IMR-90 (cell line): ENCODE results near the gene OR7G3. TPM values are rescaled to one million over a fixed set of nuclear protein-coding genes. Genes with fewer than 3 reads are reported as not detected.

Experiments used
- ATAC-seq: fragments of 200-7000 bp; cut with Tn5 transposase; 2 replicates; pipeline ENCODE4 v1.9.1; 2020; ENCODE audit warnings: low read depth, mild to moderate bottlenecking, moderate library complexity
- BruUV-seq: library from RNA; stranded (reverse); fragments of 400-500 nt; replicated peaks from 2 replicates; lab custom pipeline; 2021; lab: Mats Ljungman, UMichigan
- CTCF ChIA-PET: fragments of 300-600 bp; formaldehyde crosslinking; extraction: SDS; loops from one replicate; lab custom pipeline; 2021; ENCODE audit warnings: antibody characterized with exemption; lab: Yijun Ruan, JAX
- POLR2A ChIA-PET: fragments of 300-600 bp; sonication (Branson Sonifier 250); formaldehyde crosslinking; loops from one replicate; lab custom pipeline; 2022; ENCODE audit warnings: antibody characterized with exemption; ENCODE audit not compliant: unreplicated experiment; lab: Charles Lee
- DNase-seq: peaks from one replicate; pipeline ENCODE4 v3.0.0; 2013
- H2AFZ ChIP-seq: replicated peaks from 2 replicates; pipeline ENCODE3; 2013; ENCODE audit warnings: low read length, mild to moderate bottlenecking; ENCODE audit not compliant: poor library complexity
- H2AK5ac ChIP-seq: 2 replicates; pipeline ENCODE4 v1.6.1; 2013; ENCODE audit warnings: low read depth, low read length, inconsistent platforms
- H2AK9ac ChIP-seq: replicated peaks from 2 replicates; pipeline ENCODE3; 2013; ENCODE audit warnings: mild to moderate bottlenecking, low read depth, low read length, moderate library complexity; ENCODE audit not compliant: poor library complexity
- H2BK120ac ChIP-seq: 2 replicates; pipeline ENCODE4 v1.6.1; 2013; ENCODE audit warnings: low read depth, low read length, inconsistent platforms
- H2BK15ac ChIP-seq: 3 replicates; pipeline ENCODE4 v1.6.1; 2013; ENCODE audit warnings: low read depth, low read length, inconsistent platforms
- H2BK20ac ChIP-seq: 2 replicates; pipeline ENCODE4 v1.6.1; 2013; ENCODE audit warnings: low read depth, mild to moderate bottlenecking, inconsistent platforms, low read length, moderate library complexity
- H2BK5ac ChIP-seq: 2 replicates; pipeline ENCODE4 v1.6.1; 2013; ENCODE audit warnings: mild to moderate bottlenecking, low read depth, low read length, inconsistent platforms; ENCODE audit not compliant: poor library complexity, severe bottlenecking
- H3K14ac ChIP-seq: replicated peaks from 2 replicates; pipeline ENCODE4 v1.6.1; 2013; ENCODE audit warnings: low read depth, low read length, inconsistent platforms
- H3K18ac ChIP-seq: 2 replicates; pipeline ENCODE4 v1.6.1; 2013; ENCODE audit warnings: low read depth, low read length, control low read depth
- H3K23ac ChIP-seq: 2 replicates; pipeline ENCODE4 v1.6.1; 2013; ENCODE audit warnings: low read depth, low read length, inconsistent platforms
- H3K27ac ChIP-seq: 2 replicates; pipeline ENCODE4 v1.5.1; 2013; ENCODE audit warnings: mild to moderate bottlenecking, control low read depth, low read length; ENCODE audit not compliant: insufficient read depth
- H3K27me3 ChIP-seq: 2 replicates; pipeline ENCODE4 v1.6.1; 2013; ENCODE audit warnings: low read length; ENCODE audit not compliant: control insufficient read depth, insufficient read depth
- H3K36me3 ChIP-seq: 2 replicates; pipeline ENCODE4 v1.6.1; 2013; ENCODE audit warnings: low read length, mixed read lengths; ENCODE audit not compliant: control insufficient read depth, insufficient read depth
- H3K4ac ChIP-seq: 2 replicates; pipeline ENCODE4 v1.6.1; 2013; ENCODE audit warnings: low read depth, low read length, inconsistent platforms
- H3K4me1 ChIP-seq: 2 replicates; pipeline ENCODE4 v1.6.1; 2013; ENCODE audit warnings: low read length, mixed read lengths; ENCODE audit not compliant: control insufficient read depth, insufficient read depth
- H3K4me2 ChIP-seq: 2 replicates; pipeline ENCODE4 v1.6.1; 2013; ENCODE audit warnings: low read depth, mild to moderate bottlenecking, control low read depth, low read length, moderate library complexity
- H3K4me3 ChIP-seq: 2 replicates; pipeline ENCODE4 v1.5.1; 2013; ENCODE audit warnings: low read depth, mild to moderate bottlenecking, control low read depth, low read length, moderate library complexity; ENCODE audit not compliant: insufficient read depth
- H3K56ac ChIP-seq: 2 replicates; pipeline ENCODE4 v1.6.1; 2013; ENCODE audit warnings: low read length, inconsistent platforms; ENCODE audit not compliant: insufficient read depth; ENCODE audit errors: extremely low read depth
- H3K79me1 ChIP-seq, 2 experiments: 2 replicates each; pipeline ENCODE4 v1.6.1; 2013; ENCODE audit warnings: low read length in 2 of 2, inconsistent platforms in 1 of 2, low read depth in 1 of 2
- H3K9ac ChIP-seq: 2 replicates; pipeline ENCODE4 v1.6.1; 2013; ENCODE audit warnings: low read depth, low read length, control low read depth
- H3K9me1 ChIP-seq: 2 replicates; pipeline ENCODE4 v1.6.1; 2013; ENCODE audit warnings: low read length, inconsistent platforms; ENCODE audit not compliant: insufficient read depth
- H3K9me3 ChIP-seq: 2 replicates; pipeline ENCODE4 v1.6.1; 2013; ENCODE audit warnings: low read length; ENCODE audit not compliant: control insufficient read depth, insufficient read depth
- H4K20me1 ChIP-seq: 2 replicates; pipeline ENCODE4 v1.6.1; 2013; ENCODE audit warnings: low read length, inconsistent platforms; ENCODE audit not compliant: insufficient read depth
- H4K5ac ChIP-seq: 2 replicates; pipeline ENCODE4 v1.6.1; 2013; ENCODE audit warnings: mild to moderate bottlenecking, low read depth, low read length, control low read depth
- H4K8ac ChIP-seq, 2 experiments: 2 replicates each; pipeline ENCODE4 v1.6.1; 2013; ENCODE audit warnings: low read depth in 2 of 2, low read length in 2 of 2, control low read depth in 1 of 2, inconsistent platforms in 1 of 2
- H4K91ac ChIP-seq: 2 replicates; pipeline ENCODE4 v1.6.1; 2013; ENCODE audit warnings: low read depth, low read length, inconsistent platforms; ENCODE audit not compliant: insufficient read depth
- BHLHE40 ChIP-seq: fragments of 150-350 bp; IDR thresholded peaks from 2 replicates; pipeline ENCODE4 v1.6.1; 2016; ENCODE audit warnings: mild to moderate bottlenecking, low read depth, low read length
- NFE2L2 ChIP-seq: fragments of 150-350 bp; IDR thresholded peaks from 2 replicates; pipeline ENCODE4 v1.6.1; 2016; ENCODE audit warnings: low read depth, mild to moderate bottlenecking, low read length
- RAD21 ChIP-seq: IDR thresholded peaks from 2 replicates; pipeline ENCODE4 v1.6.1; 2012; ENCODE audit warnings: low read length, improper control_type of control experiment
- RFX5 ChIP-seq: IDR thresholded peaks from 2 replicates; pipeline ENCODE4 v1.8.0; 2012; ENCODE audit warnings: low read depth, mild to moderate bottlenecking, low read length, moderate library complexity
- WGBS, 2 experiments: methylation state at CpG; one replicate each; pipeline versions ENCODE4 v1.1.5 to v1.1.7; 2013; ENCODE audit warnings: missing lambda C conversion rate in 2 of 2; ENCODE audit not compliant: insufficient read length in 1 of 2; ENCODE audit errors: extremely low coverage in 2 of 2; 5-methylcytosine and 5-hydroxymethylcytosine counted together
- dilution Hi-C: fragments of 300-500 bp; cut with HindIII; formaldehyde crosslinking; loops from one replicate; pipeline ENCODE4 v1.14.3; 2018; ENCODE audit warnings: low sequenced_read_pairs; ENCODE audit not compliant: unreplicated experiment
- in situ Hi-C: fragments of 300-500 bp; cut with MboI; formaldehyde crosslinking; loops from 3 replicates; pipeline ENCODE4 v1.14.3; 2019; ENCODE audit warnings: low sequenced_read_pairs, inconsistent platforms, mixed read lengths
- intact Hi-C: fragments of 100-400 bp; cut with micrococcal nuclease; formaldehyde crosslinking; loops from 2 replicates; pipeline ENCODE4 v1.10.0; 2022
- polyA plus RNA-seq, 3 experiments: library from polyadenylated mRNA; depleted of rRNA; stranded (reverse); fragments of >200 nt; gene quantifications; 2 replicates each; pipeline ENCODE4 v1.2.3, GENCODE V29; 2012; ENCODE audit warnings: low replicate concordance in 1 of 3
- total RNA-seq: library from RNA; depleted of rRNA; stranded (reverse); fragments of >200 nt; gene quantifications from 2 replicates; pipeline ENCODE4 v1.2.3, GENCODE V29; 2012

The OR7G3 gene
- total and polyA plus RNA-seq, 2 of the 4 experiments (the other 2 are of a cell fraction): not detected

- Histone ChIP-seq H4K20me1 (no peaks in the 10 kb centered on the region), H3K4me1 (no peaks in the 10 kb centered on the region), H3K9me1 (no peaks in the 10 kb centered on the region), H3K23ac (no peak overlapping the region), H3K18ac (no peak overlapping the region), H2BK120ac (no peak overlapping the region), H3K27me3 (no peaks in the 10 kb centered on the region), H3K79me1 (no peaks in the 10 kb centered on the region), H3K4me3 (no peak overlapping the region), H4K91ac (no peak overlapping the region), H2AFZ (no peak overlapping the region), H4K5ac (no peak overlapping the region), H3K4me2 (no peak overlapping the region), H3K56ac (no peak overlapping the region), H2BK5ac (no peak overlapping the region), H2AK9ac (no peak overlapping the region), H2BK20ac (no peak overlapping the region), H3K9ac (no peak overlapping the region), H3K9me3 (peaks cover 7% of the 10 kb centered on the region), H3K4ac (no peak overlapping the region), H3K36me3 (peaks cover 5% of the 10 kb centered on the region), H2BK15ac (no peak overlapping the region), H4K8ac (no peak overlapping the region), H3K27ac (no peak overlapping the region), H3K14ac (no peak overlapping the region), H2AK5ac (no peak overlapping the region)
- ATAC-seq (no peak), DNase-seq (no peak)
- CTCF ChIA-PET: no interaction called here
- WGBS, 2 experiments: 78% methylated on average over 4 of the region's 6 CpGs; no CpG with 5 or more reads in 1 of the 2 experiments
- in situ Hi-C loops: no loop called here
- TF ChIP-seq RAD21 (no peak), NFE2L2 (no peak), BHLHE40 (no peak), RFX5 (no peak)
- dilution Hi-C loops: no loop called here
- no TSS peak for BruUV-seq
- POLR2A ChIA-PET: no interaction called here
- intact Hi-C loops: no loop called here
Observed at GRCh38 chr19:9171393-9171991, 44.7 kb upstream of the OR7G3 start.
